ENCODE results near the gene NECTIN4. TPM values are rescaled to one million over a fixed set of nuclear protein-coding genes. Genes with fewer than 3 reads are reported as not detected.

Gene NECTIN4
- total and polyA plus RNA-seq, 2 of the 8 experiments (the other 6 are each of a cell fraction or from before 2014, with no cell fraction given), result 0.19 to 0.71 TPM

GRCh38 chr1:161082483-161082882 lies 6.9 kb downstream of the NECTIN4 start (continued):
- no peak for TF ChIP-seq CHD1 (IDR thresholded peaks at IDR 0.05; ENCODE audit: low read depth, low read length)
- no peak for TF ChIP-seq RFX5 (IDR thresholded peaks at IDR 0.05; ENCODE audit: borderline replicate concordance, low read depth, low read length)
- no peak for TF ChIP-seq TBP (IDR thresholded peaks at IDR 0.05; ENCODE audit: low read depth, low read length)
